Measurements from ENCODE around the gene MIDN. TPM values are rescaled to one million over a fixed set of nuclear protein-coding genes. Genes with fewer than 3 reads are reported as not detected.
A peak's percentile ranks its signal among the peaks of the same experiment; 100 is the strongest.

MIDN gene
- total RNA-seq, 1 donor from 2014 or later, result 193 TPM

- Mint-ChIP-seq H3K4me1 (ENCODE audit: low read depth) (no peaks in the 10 kb centered on the region), H3K9me3 (ENCODE audit: low read depth) (no peaks in the 10 kb centered on the region), H3K27me3 (no peaks in the 10 kb centered on the region), H3K4me3 (ENCODE audit: low read depth) (no peak overlapping the region), H3K36me3 (ENCODE audit: insufficient read depth) (no peaks in the 10 kb centered on the region), H3K27ac (no peak overlapping the region)
- no peak for TF ChIP-seq CTCF (IDR thresholded peaks at IDR 0.05; ENCODE audit: unreplicated experiment)
- DNase-seq (ENCODE audit: low spot score, unreplicated experiment), result no peak
Measured at GRCh38 chr19:1219786-1220476, 28.5 kb upstream of the MIDN start.

GRCh38 chr19:1220477-1220930 lies 27.9 kb upstream of the MIDN start:
- DNase-seq (ENCODE audit: low spot score, unreplicated experiment), result no peak
- H3K4me3 Mint-ChIP-seq (ENCODE audit: low read depth), result no peak overlapping the region

GRCh38 chr19:1220976-1221903 lies 27.1 kb upstream of the MIDN start:
- H3K4me1 Mint-ChIP-seq (ENCODE audit: low read depth), result no peaks in the 10 kb centered on the region
- no peak for DNase-seq (ENCODE audit: low spot score, unreplicated experiment)
- H3K9me3 Mint-ChIP-seq (ENCODE audit: low read depth), result no peaks in the 10 kb centered on the region
- H3K36me3 Mint-ChIP-seq (ENCODE audit: insufficient read depth), result no peaks in the 10 kb centered on the region
- H3K27me3 Mint-ChIP-seq, result no peaks in the 10 kb centered on the region
- TF ChIP-seq CTCF (IDR thresholded peaks at IDR 0.05; ENCODE audit: unreplicated experiment), result peak; percentile 58
- H3K4me3 Mint-ChIP-seq (ENCODE audit: low read depth), result no peak overlapping the region
- H3K27ac Mint-ChIP-seq, result no peak overlapping the region

More at GRCh38 chr19:1220477-1220930, 27.9 kb upstream of the MIDN start:
- Mint-ChIP-seq H3K27me3 (no peaks in the 10 kb centered on the region), H3K36me3 (ENCODE audit: insufficient read depth) (no peaks in the 10 kb centered on the region), H3K9me3 (ENCODE audit: low read depth) (no peaks in the 10 kb centered on the region), H3K4me1 (ENCODE audit: low read depth) (no peaks in the 10 kb centered on the region), H3K27ac (no peak overlapping the region)
- TF ChIP-seq CTCF (IDR thresholded peaks at IDR 0.05; ENCODE audit: unreplicated experiment), result no peak

GRCh38 chr19:1221904-1222255 lies 26.5 kb upstream of the MIDN start:
- no peaks in the 10 kb centered on the region for H3K27me3 Mint-ChIP-seq
- no peaks in the 10 kb centered on the region for H3K9me3 Mint-ChIP-seq (ENCODE audit: low read depth)
- H3K36me3 Mint-ChIP-seq (ENCODE audit: insufficient read depth), result no peaks in the 10 kb centered on the region
- TF ChIP-seq CTCF (IDR thresholded peaks at IDR 0.05; ENCODE audit: unreplicated experiment), result no peak
- H3K4me1 Mint-ChIP-seq (ENCODE audit: low read depth), result no peaks in the 10 kb centered on the region
- H3K27ac Mint-ChIP-seq, result no peak overlapping the region
- DNase-seq (ENCODE audit: low spot score, unreplicated experiment), result no peak
- no peak overlapping the region for H3K4me3 Mint-ChIP-seq (ENCODE audit: low read depth)

- TF ChIP-seq CTCF (IDR thresholded peaks at IDR 0.05; ENCODE audit: unreplicated experiment), result peak; percentile 20
- no peak overlapping the region for H3K27ac Mint-ChIP-seq
- no peaks in the 10 kb centered on the region for H3K36me3 Mint-ChIP-seq (ENCODE audit: insufficient read depth)
- no peaks in the 10 kb centered on the region for H3K4me1 Mint-ChIP-seq (ENCODE audit: low read depth)
- H3K4me3 Mint-ChIP-seq (ENCODE audit: low read depth), result no peak overlapping the region
- H3K27me3 Mint-ChIP-seq, result no peaks in the 10 kb centered on the region
- DNase-seq (ENCODE audit: low spot score, unreplicated experiment), result no peak
- no peaks in the 10 kb centered on the region for H3K9me3 Mint-ChIP-seq (ENCODE audit: low read depth)
Measured at GRCh38 chr19:1222394-1222793, 26.0 kb upstream of the MIDN start.

Data from progenitor cell of endocrine pancreas (in vitro differentiated cells).